Measurements from ENCODE around the gene RNF166.

The RNF166 gene

GRCh38 chr16:88697116-88697830, 8.9 kb downstream of the RNF166 start:
- no peak for TF ChIP-seq EP300 (IDR thresholded peaks at IDR 0.05; ENCODE audit: borderline replicate concordance)
- no peak for TF ChIP-seq TAF1 (IDR thresholded peaks at IDR 0.05; ENCODE audit: low read depth)
- TF ChIP-seq TCF12 (IDR thresholded peaks at IDR 0.05; ENCODE audit: low read depth): no peak
- TF ChIP-seq NFIC (IDR thresholded peaks at IDR 0.05): no peak
- TF ChIP-seq, protein P1, sequence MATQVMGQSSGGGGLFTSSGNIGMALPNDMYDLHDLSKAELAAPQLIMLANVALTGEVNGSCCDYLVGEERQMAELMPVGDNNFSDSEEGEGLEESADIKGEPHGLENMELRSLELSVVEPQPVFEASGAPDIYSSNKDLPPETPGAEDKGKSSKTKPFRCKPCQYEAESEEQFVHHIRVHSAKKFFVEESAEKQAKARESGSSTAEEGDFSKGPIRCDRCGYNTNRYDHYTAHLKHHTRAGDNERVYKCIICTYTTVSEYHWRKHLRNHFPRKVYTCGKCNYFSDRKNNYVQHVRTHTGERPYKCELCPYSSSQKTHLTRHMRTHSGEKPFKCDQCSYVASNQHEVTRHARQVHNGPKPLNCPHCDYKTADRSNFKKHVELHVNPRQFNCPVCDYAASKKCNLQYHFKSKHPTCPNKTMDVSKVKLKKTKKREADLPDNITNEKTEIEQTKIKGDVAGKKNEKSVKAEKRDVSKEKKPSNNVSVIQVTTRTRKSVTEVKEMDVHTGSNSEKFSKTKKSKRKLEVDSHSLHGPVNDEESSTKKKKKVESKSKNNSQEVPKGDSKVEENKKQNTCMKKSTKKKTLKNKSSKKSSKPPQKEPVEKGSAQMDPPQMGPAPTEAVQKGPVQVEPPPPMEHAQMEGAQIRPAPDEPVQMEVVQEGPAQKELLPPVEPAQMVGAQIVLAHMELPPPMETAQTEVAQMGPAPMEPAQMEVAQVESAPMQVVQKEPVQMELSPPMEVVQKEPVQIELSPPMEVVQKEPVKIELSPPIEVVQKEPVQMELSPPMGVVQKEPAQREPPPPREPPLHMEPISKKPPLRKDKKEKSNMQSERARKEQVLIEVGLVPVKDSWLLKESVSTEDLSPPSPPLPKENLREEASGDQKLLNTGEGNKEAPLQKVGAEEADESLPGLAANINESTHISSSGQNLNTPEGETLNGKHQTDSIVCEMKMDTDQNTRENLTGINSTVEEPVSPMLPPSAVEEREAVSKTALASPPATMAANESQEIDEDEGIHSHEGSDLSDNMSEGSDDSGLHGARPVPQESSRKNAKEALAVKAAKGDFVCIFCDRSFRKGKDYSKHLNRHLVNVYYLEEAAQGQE (IDR thresholded peaks at IDR 0.05; ENCODE audit: low read depth): no peak
- no peak for TF ChIP-seq ZBTB7A (IDR thresholded peaks at IDR 0.05; ENCODE audit: low read depth)
- TF ChIP-seq, protein P2, sequence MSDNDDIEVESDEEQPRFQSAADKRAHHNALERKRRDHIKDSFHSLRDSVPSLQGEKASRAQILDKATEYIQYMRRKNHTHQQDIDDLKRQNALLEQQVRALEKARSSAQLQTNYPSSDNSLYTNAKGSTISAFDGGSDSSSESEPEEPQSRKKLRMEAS (IDR thresholded peaks at IDR 0.05): no peak
- no peak for TF ChIP-seq FOXM1 (IDR thresholded peaks at IDR 0.05; ENCODE audit: borderline replicate concordance, low read depth)
- no peak for TF ChIP-seq TEAD4 (IDR thresholded peaks at IDR 0.05)
- TF ChIP-seq EGR1 (IDR thresholded peaks at IDR 0.05): no peak
- no peak for TF ChIP-seq YY1 (IDR thresholded peaks at IDR 0.05; ENCODE audit: low read depth)
- TF ChIP-seq CREB1 (IDR thresholded peaks at IDR 0.05; ENCODE audit: low read depth): no peak
- no peak for TF ChIP-seq CEBPB (IDR thresholded peaks at IDR 0.05)
- TF ChIP-seq USF1 (IDR thresholded peaks at IDR 0.05): no peak
- no peak for TF ChIP-seq RAD21 (IDR thresholded peaks at IDR 0.05; ENCODE audit: low read depth)

DNA sequence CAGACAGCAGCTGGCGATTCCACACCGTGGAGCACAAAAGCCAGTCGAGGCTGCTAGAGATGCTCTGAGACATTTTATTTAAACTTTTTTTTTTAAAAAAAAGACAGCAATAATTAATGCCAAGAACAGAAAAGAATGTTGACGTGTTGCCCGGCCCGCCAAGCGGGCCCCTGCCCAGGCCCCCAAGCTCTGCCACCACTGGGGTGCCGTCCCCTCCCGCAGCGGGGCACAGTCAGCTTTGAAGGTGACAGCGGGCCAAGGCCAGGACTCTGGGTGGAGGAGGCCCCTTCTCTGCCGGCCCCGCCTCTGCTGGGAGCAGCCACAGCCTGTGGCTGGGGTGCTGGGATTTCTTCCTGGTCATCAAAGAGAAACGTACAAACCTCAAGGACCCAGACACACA, 9.8 kb downstream of the RNF166 start:
- no peak for TF ChIP-seq FOXM1 (IDR thresholded peaks at IDR 0.05; ENCODE audit: borderline replicate concordance, low read depth)
- no peak for TF ChIP-seq YY1 (IDR thresholded peaks at IDR 0.05; ENCODE audit: low read depth)
- no peak for TF ChIP-seq TAF1 (IDR thresholded peaks at IDR 0.05; ENCODE audit: low read depth)
- TF ChIP-seq, protein P1 (IDR thresholded peaks at IDR 0.05; ENCODE audit: low read depth): no peak
- TF ChIP-seq TCF12 (IDR thresholded peaks at IDR 0.05; ENCODE audit: low read depth): no peak
- TF ChIP-seq, protein P2 (IDR thresholded peaks at IDR 0.05): no peak
- TF ChIP-seq RAD21 (IDR thresholded peaks at IDR 0.05; ENCODE audit: low read depth): no peak
- no peak for TF ChIP-seq EGR1 (IDR thresholded peaks at IDR 0.05)
- no peak for TF ChIP-seq EP300 (IDR thresholded peaks at IDR 0.05; ENCODE audit: borderline replicate concordance)
- TF ChIP-seq TEAD4 (IDR thresholded peaks at IDR 0.05): no peak
- no peak for TF ChIP-seq CEBPB (IDR thresholded peaks at IDR 0.05)
- TF ChIP-seq ZBTB7A (IDR thresholded peaks at IDR 0.05; ENCODE audit: low read depth): no peak
- TF ChIP-seq CREB1 (IDR thresholded peaks at IDR 0.05; ENCODE audit: low read depth): no peak
- TF ChIP-seq NFIC (IDR thresholded peaks at IDR 0.05): no peak
- no peak for TF ChIP-seq USF1 (IDR thresholded peaks at IDR 0.05)

GRCh38 chr16:88695753-88696152, 10.5 kb downstream of the RNF166 start:
- TF ChIP-seq ZBTB7A (IDR thresholded peaks at IDR 0.05; ENCODE audit: low read depth) (no peak), CEBPB (IDR thresholded peaks at IDR 0.05) (no peak)

- TF ChIP-seq TEAD4 (IDR thresholded peaks at IDR 0.05): no peak
- no peak for TF ChIP-seq RAD21 (IDR thresholded peaks at IDR 0.05; ENCODE audit: low read depth)
- TF ChIP-seq YY1 (IDR thresholded peaks at IDR 0.05; ENCODE audit: low read depth): no peak
- no peak for TF ChIP-seq EP300 (IDR thresholded peaks at IDR 0.05; ENCODE audit: borderline replicate concordance)
- TF ChIP-seq EGR1 (IDR thresholded peaks at IDR 0.05): no peak
- TF ChIP-seq, protein P2 (IDR thresholded peaks at IDR 0.05): no peak
- no peak for TF ChIP-seq USF1 (IDR thresholded peaks at IDR 0.05)
Measured at GRCh38 chr16:88695218-88695617, 11.0 kb downstream of the RNF166 start.

DNA sequence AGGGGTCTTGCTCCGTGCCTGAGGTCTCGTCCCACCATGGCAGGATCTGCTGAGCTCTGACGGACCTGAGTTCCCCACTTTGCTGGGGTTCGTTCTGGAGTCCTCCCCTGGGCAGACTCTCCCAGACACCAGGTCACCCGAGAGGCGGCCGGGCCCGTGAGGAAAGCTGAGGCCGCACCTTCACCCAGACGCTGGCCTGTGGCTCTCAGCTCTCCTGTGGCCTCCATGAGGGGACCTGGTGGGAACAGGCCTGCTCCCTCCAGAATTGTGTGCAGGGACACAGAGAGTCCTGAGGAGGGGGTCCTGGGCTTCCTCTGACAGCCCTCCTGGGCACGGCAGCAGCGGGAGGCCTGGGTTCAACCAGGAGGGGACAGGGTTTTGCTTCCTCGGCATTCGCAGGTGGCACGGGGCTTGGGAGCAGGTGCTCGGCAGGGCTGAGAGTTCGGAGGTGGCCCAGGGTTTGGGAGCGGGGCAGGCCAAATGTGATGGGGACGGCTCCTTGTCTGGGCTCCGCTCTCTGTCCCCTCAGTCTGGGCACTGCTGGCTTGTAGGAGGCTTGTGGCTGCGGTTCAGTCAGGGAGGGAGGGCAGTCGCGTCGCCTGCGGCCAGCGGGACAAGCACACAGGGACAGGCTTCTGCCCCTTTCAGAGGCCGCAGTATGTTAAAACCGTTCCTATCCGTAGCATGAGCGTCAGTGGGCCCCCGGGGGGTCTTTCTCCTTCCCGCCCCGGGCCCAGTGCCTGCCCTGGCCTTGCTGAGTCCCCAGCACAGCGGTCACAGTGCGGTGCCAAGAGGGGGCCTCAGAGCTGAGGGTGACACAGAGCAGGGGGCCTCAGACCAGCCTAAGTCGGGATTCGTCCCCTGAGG, 11.8 kb downstream of the RNF166 start:
- TF ChIP-seq CEBPB (IDR thresholded peaks at IDR 0.05): no peak
- TF ChIP-seq TAF1 (IDR thresholded peaks at IDR 0.05; ENCODE audit: low read depth): no peak
- TF ChIP-seq CREB1 (IDR thresholded peaks at IDR 0.05; ENCODE audit: low read depth): no peak
- TF ChIP-seq, protein P2 (IDR thresholded peaks at IDR 0.05): no peak
- TF ChIP-seq, protein P1 (IDR thresholded peaks at IDR 0.05; ENCODE audit: low read depth): no peak
- TF ChIP-seq YY1 (IDR thresholded peaks at IDR 0.05; ENCODE audit: low read depth): no peak
- TF ChIP-seq ZBTB7A (IDR thresholded peaks at IDR 0.05; ENCODE audit: low read depth): no peak

All from Ishikawa (cell line).